H54 (cell line): ENCODE results near the gene PDE9A.

Experiments used
- DNase-seq: peaks from one replicate; pipeline ENCODE4 v3.0.0; 2011; ENCODE audit warnings: low spot score, mixed read lengths; ENCODE audit not compliant: insufficient read length
- FAIRE-seq: peaks from 3 replicates; lab custom pipeline; 2011; peaks lifted over from hg19 to GRCh38; lab: Jason Lieb, UNC
- POLR2A ChIP-seq: IDR thresholded peaks from 2 replicates; pipeline ENCODE4 v1.6.1; 2011; ENCODE audit warnings: low read depth, mild to moderate bottlenecking, low read length

The PDE9A gene

DNA sequence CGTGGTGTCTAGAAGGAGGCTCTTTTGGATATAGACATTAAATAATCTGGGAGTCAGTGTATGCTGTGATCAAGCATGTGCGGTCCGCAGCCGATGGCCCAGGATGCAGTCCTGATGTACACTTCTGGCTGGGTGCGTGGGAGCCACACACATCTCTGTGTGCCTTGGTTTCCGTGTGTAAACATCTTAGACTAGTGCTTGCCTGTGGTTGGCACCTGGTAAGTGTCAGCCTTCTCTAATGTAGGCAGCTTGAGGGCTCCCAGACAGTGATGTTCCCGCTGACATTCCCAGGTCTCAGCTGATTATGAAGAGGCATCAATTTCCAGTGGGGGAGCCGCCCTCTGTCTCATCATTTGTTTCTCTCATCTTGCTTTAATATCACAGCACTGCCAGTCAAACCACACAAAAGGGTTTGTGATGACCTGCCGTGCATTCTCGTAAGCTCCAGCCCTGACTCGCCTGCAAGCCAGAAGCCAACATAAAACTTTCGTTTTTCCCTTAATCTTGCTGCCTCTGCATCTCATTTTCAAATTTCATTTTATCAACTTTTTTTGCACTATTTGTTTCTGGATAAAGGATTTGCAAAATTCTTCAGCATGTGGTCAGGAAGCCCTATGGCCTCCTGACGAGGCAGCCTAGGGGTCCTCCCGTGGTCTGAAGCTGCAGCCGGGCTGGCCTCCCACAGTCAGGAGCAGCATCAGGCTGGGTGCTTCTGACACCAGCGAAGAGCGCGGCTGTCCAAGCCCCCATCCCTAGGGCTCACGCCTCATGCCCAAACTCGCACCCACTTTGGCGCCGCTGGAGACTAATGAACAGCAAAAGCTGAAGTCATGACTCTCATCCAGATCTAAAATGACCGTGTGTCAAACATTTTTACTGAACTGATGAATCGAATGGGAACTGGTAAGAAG, 28.1 kb downstream of the PDE9A start:
- DNase-seq (no peak), FAIRE-seq (no peak)
- no peak for TF ChIP-seq POLR2A

DNA sequence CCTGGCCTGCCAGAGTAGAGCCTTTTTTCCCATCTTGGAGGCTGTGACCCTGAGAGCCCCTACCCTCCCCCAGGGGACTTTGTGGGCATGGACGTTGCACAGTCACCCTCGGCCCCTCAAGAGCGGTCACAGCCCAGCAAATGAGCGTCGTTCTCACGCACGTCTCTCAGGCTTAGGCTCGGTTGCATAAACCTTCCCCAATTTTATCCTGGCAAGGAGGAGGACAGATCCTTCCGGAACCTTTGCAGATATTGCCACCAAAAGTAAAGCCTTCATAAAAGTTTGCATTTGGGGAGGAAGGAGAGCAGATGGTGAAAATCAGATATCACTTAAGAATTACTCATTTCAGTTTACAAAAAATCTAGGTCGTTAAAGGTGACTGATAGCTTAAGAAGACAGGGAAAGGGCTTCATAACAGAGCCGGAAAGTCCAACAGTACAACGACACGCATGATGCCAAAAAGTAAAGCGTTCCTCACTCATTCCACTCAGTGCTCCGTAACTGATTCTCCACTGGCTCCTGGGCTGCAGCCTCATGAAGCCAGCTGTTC, 29.3 kb downstream of the PDE9A start:
- DNase-seq = no peak
- no peak for TF ChIP-seq POLR2A
- FAIRE-seq = no peak

DNA sequence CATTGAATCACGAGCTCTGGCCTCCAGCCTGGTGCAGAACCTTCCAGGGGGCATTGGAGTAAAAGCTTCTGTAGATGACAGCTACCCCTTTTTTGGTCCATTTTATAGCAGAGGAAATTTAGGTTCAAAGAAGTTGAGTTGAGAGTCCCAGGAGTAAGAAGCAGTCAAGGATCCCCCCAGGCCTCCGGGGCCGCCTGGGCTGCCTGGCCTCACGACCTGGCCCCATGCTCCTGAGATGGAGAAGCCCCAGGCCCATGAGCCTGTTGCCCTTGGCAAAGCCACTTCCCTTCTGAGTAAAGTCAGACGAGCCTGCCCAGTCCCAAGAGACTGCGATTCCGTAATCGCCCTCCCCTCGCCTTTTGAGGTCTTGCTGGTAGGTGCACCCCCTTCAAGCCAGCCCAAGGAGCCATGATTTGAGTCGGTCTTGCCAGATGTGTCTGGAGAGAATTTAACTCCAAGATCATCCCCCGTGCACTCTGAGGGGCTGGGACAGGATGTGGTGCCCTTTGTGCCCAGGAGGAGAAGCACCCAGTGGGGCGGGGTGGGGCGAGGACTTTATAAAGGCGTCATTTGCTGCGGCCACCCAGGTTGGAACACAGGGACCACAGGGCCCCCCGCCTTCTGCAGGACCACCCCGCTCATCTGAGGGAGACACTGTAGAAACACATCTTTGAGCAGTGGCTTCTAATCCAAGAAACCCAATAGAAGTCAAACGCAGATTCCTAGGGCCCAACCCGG, 30.1 kb downstream of the PDE9A start:
- FAIRE-seq (no peak), DNase-seq (no peak)
- TF ChIP-seq POLR2A = no peak

DNA sequence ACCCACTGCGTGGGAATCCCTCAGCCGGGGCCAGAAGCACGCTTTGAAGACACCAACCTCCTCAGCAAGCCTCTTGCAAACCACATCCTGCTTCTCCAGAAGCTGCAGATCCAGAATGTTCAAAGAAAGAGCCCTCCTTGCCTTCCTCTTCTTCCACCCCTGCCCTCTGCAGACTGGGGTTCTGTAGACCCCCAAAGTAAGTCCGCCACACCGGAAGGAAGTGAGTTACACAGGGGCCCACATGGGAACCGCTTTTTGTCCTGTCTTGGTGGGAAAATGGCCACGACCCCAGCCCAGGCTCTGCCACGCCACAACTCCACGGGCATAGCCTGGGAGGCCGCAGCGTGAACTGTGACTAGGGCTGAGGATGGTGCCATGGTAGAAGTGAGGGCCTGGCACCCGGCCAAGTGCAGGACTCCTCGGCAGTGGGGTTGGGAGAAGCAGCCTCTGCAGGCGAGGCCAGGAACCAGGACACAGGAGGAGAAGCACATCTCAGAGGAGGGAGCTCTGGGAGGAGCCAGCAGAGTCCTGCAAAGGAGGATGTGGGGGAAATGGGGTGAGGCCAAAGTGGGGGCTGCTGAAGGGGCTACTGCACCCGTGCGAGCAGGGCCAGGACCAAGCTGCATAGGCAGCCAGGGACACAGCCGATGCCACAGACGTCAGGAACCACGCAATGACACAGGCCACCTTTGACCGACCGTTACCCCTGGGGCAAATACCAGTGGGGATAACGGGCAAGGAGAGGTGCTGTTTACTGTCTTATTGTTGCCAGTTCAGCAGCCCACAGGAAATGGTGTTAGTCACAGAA, 30.9 kb downstream of the PDE9A start:
- FAIRE-seq (no peak), DNase-seq (no peak)
- no peak for TF ChIP-seq POLR2A

DNA sequence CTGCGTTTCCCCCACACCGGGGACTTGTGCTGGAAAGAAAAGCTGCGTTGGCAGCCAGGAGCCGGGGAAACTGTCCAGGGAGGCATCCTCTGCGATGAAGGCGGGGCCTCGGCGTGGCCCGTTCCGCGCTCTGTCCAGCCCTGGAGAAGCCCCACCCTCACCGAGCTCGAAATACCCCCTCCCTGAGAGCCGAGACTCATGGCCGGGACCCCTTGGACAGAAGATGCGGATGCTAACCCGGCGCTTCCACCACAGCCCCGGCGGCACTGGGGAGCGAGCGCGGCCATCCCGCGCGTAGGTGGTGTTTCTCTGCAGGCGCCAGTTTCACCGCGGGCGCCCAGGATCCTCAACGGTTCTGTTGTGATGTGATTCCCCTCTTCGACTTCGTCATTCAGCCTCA, 31.6 kb downstream of the PDE9A start:
- DNase-seq (no peak), FAIRE-seq (no peak)
- TF ChIP-seq POLR2A = no peak

DNA sequence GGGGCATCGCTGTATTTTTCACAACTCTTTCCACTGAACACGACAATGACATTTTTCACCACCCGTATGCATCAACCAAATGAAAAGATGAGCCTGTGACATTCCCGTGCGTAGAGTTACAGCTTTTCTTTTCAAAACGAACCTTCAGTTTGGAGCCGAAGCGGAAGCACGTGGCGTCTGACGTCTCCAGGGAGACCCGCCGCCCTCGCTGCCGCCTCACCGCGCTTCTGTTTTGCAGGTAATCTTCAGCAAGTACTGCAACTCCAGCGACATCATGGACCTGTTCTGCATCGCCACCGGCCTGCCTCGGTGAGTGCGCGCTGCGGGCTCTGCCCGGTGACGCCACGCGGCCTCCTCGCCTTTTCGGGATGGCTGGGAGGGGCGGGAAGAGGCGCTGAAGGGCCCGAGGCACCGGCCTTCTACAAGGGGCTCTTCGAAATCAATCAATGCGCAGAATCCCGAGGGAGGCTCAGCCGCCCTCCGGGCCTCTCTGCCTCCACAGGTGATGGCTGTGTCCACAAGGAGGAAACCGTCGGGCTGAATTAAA, 32.6 kb downstream of the PDE9A start:
- DNase-seq (no peak), FAIRE-seq (no peak)
- TF ChIP-seq POLR2A = no peak

DNA sequence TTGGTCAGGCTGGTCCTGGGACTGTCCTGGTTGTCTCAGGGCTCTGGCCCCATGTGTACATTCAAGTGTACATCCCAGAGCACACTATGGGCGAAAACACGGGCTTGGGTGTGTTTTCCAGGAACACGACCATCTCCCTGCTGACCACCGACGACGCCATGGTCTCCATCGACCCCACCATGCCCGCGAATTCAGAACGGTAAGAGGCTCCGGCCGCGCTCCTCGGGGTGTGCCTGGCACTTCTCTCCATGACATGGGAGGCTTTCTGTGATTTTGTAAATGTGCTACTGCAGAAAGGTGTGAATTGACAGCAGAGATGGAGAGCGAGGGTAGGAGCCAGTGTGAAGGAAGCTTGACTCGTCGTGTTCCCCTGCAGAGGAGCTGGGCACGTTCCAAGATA, 34.4 kb downstream of the PDE9A start:
- no peak for TF ChIP-seq POLR2A
- no peak for FAIRE-seq
- no peak for DNase-seq

DNA sequence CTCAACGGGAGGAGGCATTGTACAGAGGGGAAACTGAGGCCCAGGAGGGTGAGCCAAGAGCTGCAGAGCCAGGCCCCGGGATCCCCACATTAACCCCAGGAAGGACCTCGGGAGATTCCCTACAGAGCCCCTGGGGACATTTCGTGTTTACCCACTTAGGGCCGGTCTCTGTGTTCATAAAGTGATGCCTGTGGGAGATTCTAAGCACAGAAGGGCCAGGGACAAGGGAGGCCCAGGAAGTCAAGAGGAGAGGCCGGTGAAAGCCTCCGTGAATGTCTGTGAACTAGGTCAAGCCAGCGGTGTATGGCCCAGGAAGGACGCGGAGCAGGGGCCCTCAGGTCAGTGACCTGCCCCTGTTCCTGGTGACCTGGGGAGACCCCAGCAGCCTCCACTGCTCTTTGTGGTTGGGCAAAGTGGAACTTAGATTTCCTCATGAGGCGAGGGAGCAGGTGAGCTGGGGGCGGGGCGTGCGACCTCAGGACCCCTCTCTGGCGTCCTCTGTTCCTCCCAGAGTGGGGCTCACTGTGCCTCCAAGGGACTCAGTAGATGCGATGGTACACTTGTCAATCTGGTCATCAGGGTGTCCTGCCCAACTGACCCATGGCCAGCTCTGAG, 34.9 kb downstream of the PDE9A start:
- FAIRE-seq (no peak), DNase-seq (no peak)
- TF ChIP-seq POLR2A = no peak

DNA sequence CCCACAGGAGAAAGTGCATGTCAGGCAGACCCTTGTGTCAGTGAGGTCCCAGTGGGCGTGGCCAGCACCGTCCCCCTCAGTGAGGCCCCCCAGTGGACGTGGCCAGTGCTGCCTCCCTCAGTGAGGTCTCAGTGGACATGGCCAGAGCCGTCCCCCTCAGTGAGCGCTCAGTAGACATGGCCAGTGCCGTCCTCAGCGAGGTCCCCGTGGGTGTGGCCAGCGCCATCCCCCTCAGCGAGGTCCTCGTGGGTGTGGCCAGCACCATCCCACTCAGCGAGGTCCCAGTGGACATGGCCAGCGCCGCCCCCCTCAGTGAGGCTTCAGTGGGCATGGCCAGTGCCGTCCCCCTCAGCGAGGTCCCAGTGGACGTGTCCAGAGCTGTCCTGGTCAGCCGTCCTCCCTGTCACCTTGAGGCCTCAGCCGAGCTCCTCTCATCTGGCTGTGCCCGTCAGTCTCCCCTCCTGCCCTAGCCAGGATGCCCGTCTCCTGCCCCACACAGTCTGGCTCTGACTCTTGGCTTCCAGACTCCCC, 35.5 kb downstream of the PDE9A start:
- FAIRE-seq = no peak
- TF ChIP-seq POLR2A = no peak
- DNase-seq = no peak

DNA sequence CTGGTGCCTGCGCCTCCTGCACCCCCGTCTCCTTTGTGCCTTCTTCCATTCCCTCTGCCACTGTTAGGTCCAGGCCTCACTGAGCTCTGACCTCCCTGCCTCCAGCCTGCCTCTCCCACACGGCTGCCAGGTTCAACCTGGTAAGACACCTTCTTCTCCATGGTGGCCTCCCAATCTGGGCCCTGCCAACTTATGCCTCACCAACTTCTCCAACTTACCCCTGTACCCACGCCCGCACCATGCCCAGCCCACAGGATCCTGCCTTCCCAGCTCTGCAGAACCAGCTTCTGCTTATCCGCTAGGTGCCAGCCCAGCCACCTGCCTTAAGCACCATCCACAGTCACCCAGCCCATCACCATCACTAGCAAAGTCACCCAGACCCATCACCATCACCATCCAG, 37.2 kb downstream of the PDE9A start:
- DNase-seq = no peak
- no peak for TF ChIP-seq POLR2A
- no peak for FAIRE-seq

DNA sequence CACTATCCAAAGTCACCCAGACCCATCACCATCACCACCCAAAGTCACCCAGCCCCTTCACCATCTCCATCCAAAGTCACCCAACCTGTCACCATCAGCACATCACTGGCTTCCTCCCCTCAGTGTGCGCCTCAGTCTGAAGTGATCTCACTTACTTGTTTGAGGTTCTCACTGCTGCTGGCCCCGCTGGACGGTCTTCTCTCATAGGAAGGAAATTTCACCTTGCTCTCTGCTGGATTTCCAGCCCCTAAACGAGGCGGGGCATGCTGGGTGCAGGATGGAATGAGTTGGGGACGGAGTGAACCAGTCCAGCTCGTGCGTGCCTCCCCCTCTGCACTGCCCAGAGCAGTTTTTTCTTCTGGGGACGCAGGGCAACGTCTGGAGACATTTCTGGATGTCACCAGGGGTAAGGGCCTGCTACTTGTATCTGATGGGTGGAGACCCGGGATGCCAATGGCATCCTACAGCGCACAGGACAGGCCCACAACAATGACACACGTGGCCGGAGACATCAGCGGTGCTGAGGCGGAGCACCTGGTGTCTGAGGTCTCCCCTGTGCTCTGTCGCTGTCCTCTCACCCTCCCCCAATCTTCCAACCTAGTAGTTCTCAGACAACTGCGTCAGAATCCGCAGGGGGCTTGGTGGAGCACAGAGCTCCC, 38.6 kb downstream of the PDE9A start:
- TF ChIP-seq POLR2A = no peak
- DNase-seq = no peak
- no peak for FAIRE-seq

DNA sequence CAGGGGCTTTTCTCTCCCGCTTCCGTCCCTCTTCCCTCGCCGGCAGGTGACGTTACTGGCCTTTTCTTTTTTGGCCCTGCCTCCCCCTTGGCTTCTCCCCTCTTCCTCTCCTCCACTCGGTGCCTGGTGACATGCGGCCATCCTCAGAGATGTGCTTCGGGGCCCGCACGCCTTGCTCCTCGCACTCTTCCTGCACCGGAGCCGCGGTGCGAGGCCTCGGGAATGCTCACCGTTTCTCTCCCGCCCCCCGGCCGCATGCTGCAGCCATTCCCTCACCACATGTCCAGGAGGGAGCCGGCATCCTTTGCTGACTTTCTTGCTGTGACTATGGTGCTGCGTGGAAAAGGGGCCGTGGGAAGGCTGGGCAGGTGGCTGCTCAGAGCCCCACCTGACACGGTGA, 39.3 kb downstream of the PDE9A start:
- TF ChIP-seq POLR2A = no peak
- no peak for FAIRE-seq
- DNase-seq = no peak
